ENCODE measurements around the gene CBX8. TPM values are rescaled to one million over a fixed set of nuclear protein-coding genes. Genes with fewer than 3 reads are reported as not detected.

CBX8 gene
- total RNA-seq, 1 experiment from 2014 or later = 2.0 TPM

DNA sequence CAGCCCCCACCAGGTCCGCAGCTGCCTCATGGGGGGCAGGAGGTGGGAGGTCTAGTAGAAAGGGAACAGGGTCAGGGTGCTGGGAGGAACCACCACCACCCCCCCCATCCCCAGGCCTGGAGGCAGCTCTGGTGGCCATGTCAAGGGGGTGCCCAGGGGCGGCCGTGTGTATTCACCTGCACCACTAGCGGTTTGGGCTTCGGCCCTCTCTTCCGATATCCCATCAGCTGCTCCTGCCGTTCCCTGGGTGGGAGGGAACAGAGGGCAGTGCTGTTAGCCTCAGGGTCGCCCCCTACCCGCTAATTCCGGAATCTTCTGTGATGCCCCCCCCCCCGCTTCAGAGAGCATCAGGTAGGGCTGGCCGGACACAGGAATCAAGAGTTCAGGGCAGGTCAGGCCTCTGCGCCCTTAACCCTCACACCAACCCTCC lies 38.6 kb upstream of the CBX8 start:
- Mint-ChIP-seq H3K36me3 (no peaks in the 10 kb centered on the region; the same call in 1 of the 2 replicates), H3K27ac (no peak overlapping the region), H3K4me1 (peaks cover 39% of the 10 kb centered on the region), H3K9me3 (no peaks in the 10 kb centered on the region), H3K27me3 (ENCODE audit: low read depth) (peaks cover 89% of the 10 kb centered on the region), H3K4me3 (peak overlapping the region; percentile 70)
- ChIA-PET POLR2A (interaction anchor here (0.7 to 5.0 kb wide), 10 partner anchors 21 to 163 kb away, joined by 3 to 68 read pairs (median 5); partner anchors contain the start of gene CBX8), CTCF (interaction anchor here (0.6 to 10.3 kb wide), 50 partner anchors 9 to 1559 kb away, joined by 3 to 464 read pairs (median 5); partner anchors contain the start of genes CBX2, CBX8 and GAA)
- peak; percentile 57 for DNase-seq (ENCODE audit: low spot score)
- no peak for TF ChIP-seq FOXP1 (CRISPR knock-in tag; IDR thresholded peaks at IDR 0.05; ENCODE audit: borderline replicate concordance)
- TF ChIP-seq, protein P1, sequence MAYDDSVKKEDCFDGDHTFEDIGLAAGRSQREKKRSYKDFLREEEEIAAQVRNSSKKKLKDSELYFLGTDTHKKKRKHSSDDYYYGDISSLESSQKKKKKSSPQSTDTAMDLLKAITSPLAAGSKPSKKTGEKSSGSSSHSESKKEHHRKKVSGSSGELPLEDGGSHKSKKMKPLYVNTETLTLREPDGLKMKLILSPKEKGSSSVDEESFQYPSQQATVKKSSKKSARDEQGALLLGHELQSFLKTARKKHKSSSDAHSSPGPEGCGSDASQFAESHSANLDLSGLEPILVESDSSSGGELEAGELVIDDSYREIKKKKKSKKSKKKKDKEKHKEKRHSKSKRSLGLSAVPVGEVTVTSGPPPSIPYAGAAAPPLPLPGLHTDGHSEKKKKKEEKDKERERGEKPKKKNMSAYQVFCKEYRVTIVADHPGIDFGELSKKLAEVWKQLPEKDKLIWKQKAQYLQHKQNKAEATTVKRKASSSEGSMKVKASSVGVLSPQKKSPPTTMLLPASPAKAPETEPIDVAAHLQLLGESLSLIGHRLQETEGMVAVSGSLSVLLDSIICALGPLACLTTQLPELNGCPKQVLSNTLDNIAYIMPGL (CRISPR knock-in tag; IDR thresholded peaks at IDR 0.05) = 0 out of 2 replicates have a peak, but pooled peaks have one; percentile 9
- TF ChIP-seq IRF2 (CRISPR knock-in tag; IDR thresholded peaks at IDR 0.05; ENCODE audit: borderline replicate concordance, low read depth) = no peak
- TF ChIP-seq HMGA2 (CRISPR knock-in tag; IDR thresholded peaks at IDR 0.05) = no peak
- TF ChIP-seq NR1H2 (CRISPR knock-in tag; IDR thresholded peaks at IDR 0.05) = no peak
- no peak for TF ChIP-seq CREB1 (CRISPR knock-in tag; IDR thresholded peaks at IDR 0.05)
- TF ChIP-seq TEAD1 (CRISPR knock-in tag; IDR thresholded peaks at IDR 0.05) = no peak
- peak; percentile 0 for ATAC-seq

DNA sequence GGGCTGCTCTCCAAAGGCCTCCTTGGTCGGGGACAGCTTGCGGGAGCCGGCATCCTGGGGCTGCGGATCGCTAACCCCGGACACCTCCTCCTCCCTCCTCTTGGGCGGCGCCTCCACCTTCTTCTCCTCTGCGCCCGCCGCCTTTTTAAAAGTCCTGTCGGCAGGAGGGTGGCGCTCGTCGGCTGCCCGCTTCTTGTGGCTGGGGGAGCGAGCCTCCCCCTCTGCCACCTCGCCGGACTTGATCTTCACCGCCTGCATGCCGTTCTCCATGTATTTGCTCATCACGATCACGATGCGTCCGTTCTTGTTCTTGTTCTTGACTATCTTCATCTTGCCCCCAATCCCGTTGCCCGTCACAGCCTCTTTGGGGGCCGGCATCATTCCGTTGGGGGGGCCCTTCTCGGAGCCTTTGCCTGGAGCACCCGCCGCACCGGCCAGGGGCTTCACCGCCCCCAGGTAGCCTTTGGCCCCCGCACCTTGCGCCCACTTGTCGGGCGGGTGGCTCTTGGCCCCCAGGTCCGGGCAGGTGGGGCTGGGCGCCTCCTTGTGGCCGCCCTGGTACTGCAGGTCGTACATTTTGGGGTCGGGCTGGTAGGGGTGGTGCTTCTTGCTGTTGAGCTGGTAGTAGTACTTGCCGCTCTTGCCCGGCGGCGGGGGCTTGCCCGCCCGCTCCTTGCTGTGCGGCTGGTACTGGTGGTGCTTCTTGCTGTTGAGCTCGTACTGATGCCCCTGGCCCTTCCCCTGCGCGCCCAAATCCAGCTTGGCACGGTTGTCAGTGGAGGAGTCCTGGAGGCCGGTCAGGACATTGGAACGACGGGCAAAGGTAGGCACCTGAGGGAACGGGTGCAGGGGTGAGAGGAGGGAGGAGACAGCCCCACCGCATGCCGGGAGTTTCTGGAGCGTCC lies 37.9 kb upstream of the CBX8 start:
- Mint-ChIP-seq H3K4me1 (peaks cover 45% of the 10 kb centered on the region), H3K4me3 (peak overlapping the region; percentile 70), H3K9me3 (no peaks in the 10 kb centered on the region), H3K27ac (no peak overlapping the region), H3K36me3 (no peaks in the 10 kb centered on the region; the same call in 1 of the 2 replicates), H3K27me3 (ENCODE audit: low read depth) (peaks cover 89% of the 10 kb centered on the region)
- ATAC-seq = peak; percentile 4
- DNase-seq (ENCODE audit: low spot score) = peak; percentile 88
- 0 out of 2 replicates have a peak, but pooled peaks have one; percentile 38 for TF ChIP-seq ETV6 (CRISPR knock-in tag; IDR thresholded peaks at IDR 0.05)
- TF ChIP-seq, protein P1 (CRISPR knock-in tag; IDR thresholded peaks at IDR 0.05) = peak; percentile 30; the same call in 1 of the 2 replicates
- TF ChIP-seq, protein P2, sequence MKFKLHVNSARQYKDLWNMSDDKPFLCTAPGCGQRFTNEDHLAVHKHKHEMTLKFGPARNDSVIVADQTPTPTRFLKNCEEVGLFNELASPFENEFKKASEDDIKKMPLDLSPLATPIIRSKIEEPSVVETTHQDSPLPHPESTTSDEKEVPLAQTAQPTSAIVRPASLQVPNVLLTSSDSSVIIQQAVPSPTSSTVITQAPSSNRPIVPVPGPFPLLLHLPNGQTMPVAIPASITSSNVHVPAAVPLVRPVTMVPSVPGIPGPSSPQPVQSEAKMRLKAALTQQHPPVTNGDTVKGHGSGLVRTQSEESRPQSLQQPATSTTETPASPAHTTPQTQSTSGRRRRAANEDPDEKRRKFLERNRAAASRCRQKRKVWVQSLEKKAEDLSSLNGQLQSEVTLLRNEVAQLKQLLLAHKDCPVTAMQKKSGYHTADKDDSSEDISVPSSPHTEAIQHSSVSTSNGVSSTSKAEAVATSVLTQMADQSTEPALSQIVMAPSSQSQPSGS (CRISPR knock-in tag; IDR thresholded peaks at IDR 0.05; ENCODE audit: borderline replicate concordance, low read depth) = no peak
- TF ChIP-seq, protein P3, sequence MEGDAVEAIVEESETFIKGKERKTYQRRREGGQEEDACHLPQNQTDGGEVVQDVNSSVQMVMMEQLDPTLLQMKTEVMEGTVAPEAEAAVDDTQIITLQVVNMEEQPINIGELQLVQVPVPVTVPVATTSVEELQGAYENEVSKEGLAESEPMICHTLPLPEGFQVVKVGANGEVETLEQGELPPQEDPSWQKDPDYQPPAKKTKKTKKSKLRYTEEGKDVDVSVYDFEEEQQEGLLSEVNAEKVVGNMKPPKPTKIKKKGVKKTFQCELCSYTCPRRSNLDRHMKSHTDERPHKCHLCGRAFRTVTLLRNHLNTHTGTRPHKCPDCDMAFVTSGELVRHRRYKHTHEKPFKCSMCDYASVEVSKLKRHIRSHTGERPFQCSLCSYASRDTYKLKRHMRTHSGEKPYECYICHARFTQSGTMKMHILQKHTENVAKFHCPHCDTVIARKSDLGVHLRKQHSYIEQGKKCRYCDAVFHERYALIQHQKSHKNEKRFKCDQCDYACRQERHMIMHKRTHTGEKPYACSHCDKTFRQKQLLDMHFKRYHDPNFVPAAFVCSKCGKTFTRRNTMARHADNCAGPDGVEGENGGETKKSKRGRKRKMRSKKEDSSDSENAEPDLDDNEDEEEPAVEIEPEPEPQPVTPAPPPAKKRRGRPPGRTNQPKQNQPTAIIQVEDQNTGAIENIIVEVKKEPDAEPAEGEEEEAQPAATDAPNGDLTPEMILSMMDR (IDR thresholded peaks at IDR 0.05) = peak; percentile 98
- TF ChIP-seq ZNF121 (CRISPR knock-in tag; IDR thresholded peaks at IDR 0.05) = peak; percentile 77
- ChIA-PET CTCF (interaction anchor here (0.6 to 10.3 kb wide), 46 partner anchors 9 to 371 kb away, joined by 3 to 464 read pairs (median 6); partner anchors contain the start of genes CBX2, CBX8 and GAA), POLR2A (interaction anchor here (0.8 to 5.0 kb wide), 8 partner anchors 19 to 163 kb away, joined by 3 to 68 read pairs (median 6); partner anchors contain the start of gene CBX8)

All from WTC11 (cell line).